Measurements from ENCODE around the gene HHAT.

Gene HHAT

GRCh38 chr1:210328746-210329503 is at the start of gene HHAT:
TSS of gene HHAT (plus strand) at chr1:210328902. CDS start at chr1:210348976, 20,074 bp downstream.
- peak; percentile 52 for DNase-seq

GRCh38 chr1:210280221-210280620 is 48.5 kb upstream of the HHAT start:
- no peak for DNase-seq

GRCh38 chr1:210288116-210288515 is 40.6 kb upstream of the HHAT start:
- no peak for DNase-seq

GRCh38 chr1:210289248-210289647 is 39.5 kb upstream of the HHAT start:
- no peak for DNase-seq

- no peak for DNase-seq
Measured at GRCh38 chr1:210291081-210291764, 37.5 kb upstream of the HHAT start.

- no peak for DNase-seq
Measured at GRCh38 chr1:210291786-210292230, 36.9 kb upstream of the HHAT start.

GRCh38 chr1:210292231-210292871 is 36.4 kb upstream of the HHAT start:
- DNase-seq = no peak

- DNase-seq = no peak
Measured at GRCh38 chr1:210293171-210293607, 35.5 kb upstream of the HHAT start.

- no peak for DNase-seq
Measured at GRCh38 chr1:210294999-210295745, 33.5 kb upstream of the HHAT start.

GRCh38 chr1:210296682-210297081 is 32.0 kb upstream of the HHAT start:
- no peak for DNase-seq

- DNase-seq = no peak
Measured at GRCh38 chr1:210298296-210298695, 30.4 kb upstream of the HHAT start.

GRCh38 chr1:210298936-210299335 is 29.8 kb upstream of the HHAT start:
- no peak for DNase-seq

GRCh38 chr1:210299501-210299900 is 29.2 kb upstream of the HHAT start:
- DNase-seq = no peak

- DNase-seq = no peak
Measured at GRCh38 chr1:210300923-210301614, 27.6 kb upstream of the HHAT start.

GRCh38 chr1:210301615-210302000 is 27.1 kb upstream of the HHAT start:
- DNase-seq = no peak

GRCh38 chr1:210302501-210302900 is 26.2 kb upstream of the HHAT start:
- no peak for DNase-seq

- DNase-seq = no peak
Measured at GRCh38 chr1:210303391-210303790, 25.3 kb upstream of the HHAT start.

GRCh38 chr1:210310562-210311153 is 18.0 kb upstream of the HHAT start:
- no peak for DNase-seq

GRCh38 chr1:210311726-210312493 is 16.8 kb upstream of the HHAT start:
- DNase-seq = no peak

- no peak for DNase-seq
Measured at GRCh38 chr1:210313046-210313595, 15.6 kb upstream of the HHAT start.

GRCh38 chr1:210313921-210314320 is 14.8 kb upstream of the HHAT start:
- no peak for DNase-seq

Measured in hematopoietic multipotent progenitor cell treated with erythropoietin and hydrocortisone succinate and interleukin-3 and kit ligand, for 8 days (in vitro differentiated cells).